SK-N-SH treated with all-trans-retinoic acid at 6 μM for 48 hours (cell line): ENCODE results near the gene SLC22A3.

Experiments
- ATAC-seq: fragments of 200-7000 bp; cut with Tn5 transposase; 3 replicates; pipeline ENCODE4 v1.9.1; 2020; ENCODE audit warnings: mild to moderate bottlenecking, moderate library complexity
- ARNTL ChIP-seq: fragments of 450-650 bp; formaldehyde crosslinking; IDR thresholded peaks from 2 replicates; pipeline ENCODE4 v1.5.0; 2020; ENCODE audit warnings: low read depth, mild to moderate bottlenecking, moderate library complexity, borderline replicate concordance
- BACH2 ChIP-seq: fragments of 250-450 bp; sonication (Bioruptor Pico); IDR thresholded peaks from 2 replicates; pipeline ENCODE4 v1.9.0; 2021; ENCODE audit warnings: mild to moderate bottlenecking, borderline replicate concordance
- CSDC2 ChIP-seq: fragments of 250-450 bp; sonication (Bioruptor Pico); IDR thresholded peaks from 2 replicates; pipeline ENCODE4 v1.5.0; 2020; ENCODE audit warnings: mild to moderate bottlenecking, moderate library complexity
- ESRRG ChIP-seq: fragments of 250-450 bp; sonication (Bioruptor Pico); IDR thresholded peaks from 2 replicates; pipeline ENCODE4 v1.6.1; 2021; ENCODE audit warnings: mild to moderate bottlenecking
- GLIS3 ChIP-seq: fragments of 250-450 bp; sonication (Bioruptor Pico); IDR thresholded peaks from 2 replicates; pipeline ENCODE4 v1.5.0; 2020; ENCODE audit warnings: mild to moderate bottlenecking, moderate library complexity
- ISL1 ChIP-seq: fragments of 250-450 bp; sonication (Bioruptor Pico); IDR thresholded peaks from 2 replicates; pipeline ENCODE4 v2.1.2; 2022; ENCODE audit warnings: mild to moderate bottlenecking, moderate library complexity
- OSR1 ChIP-seq: fragments of 250-450 bp; sonication (Bioruptor Pico); IDR thresholded peaks from 2 replicates; pipeline ENCODE4 v1.8.0; 2022; ENCODE audit warnings: moderate library complexity, mild to moderate bottlenecking, inconsistent platforms
- PPARA ChIP-seq: fragments of 250-450 bp; sonication (Bioruptor Pico); IDR thresholded peaks from 2 replicates; pipeline ENCODE4 v1.5.0; 2020; ENCODE audit warnings: mild to moderate bottlenecking, borderline replicate concordance
- RARB ChIP-seq: fragments of 250-450 bp; sonication (Bioruptor Pico); IDR thresholded peaks from 2 replicates; pipeline ENCODE4 v1.8.0; 2021; ENCODE audit warnings: mild to moderate bottlenecking, moderate library complexity
- SNAI2 ChIP-seq: fragments of 250-450 bp; sonication (Bioruptor Pico); IDR thresholded peaks from 2 replicates; pipeline ENCODE4 v1.5.0; 2020; ENCODE audit warnings: mild to moderate bottlenecking, moderate library complexity
- TCF4 ChIP-seq: fragments of 250-450 bp; sonication (Bioruptor Pico); IDR thresholded peaks from 2 replicates; pipeline ENCODE4 v1.8.0; 2021; ENCODE audit warnings: mild to moderate bottlenecking, moderate library complexity, borderline replicate concordance
- TOX ChIP-seq: fragments of 250-450 bp; sonication (Bioruptor Pico); IDR thresholded peaks from 2 replicates; pipeline ENCODE4 v1.8.0; 2021; ENCODE audit warnings: mild to moderate bottlenecking, moderate library complexity, borderline replicate concordance
- ZC3H10 ChIP-seq: fragments of 250-450 bp; sonication (Bioruptor Pico); IDR thresholded peaks from 2 replicates; pipeline ENCODE4 v1.5.1; 2021; ENCODE audit warnings: mild to moderate bottlenecking, moderate library complexity
- ZFP3 ChIP-seq: fragments of 250-450 bp; sonication (Bioruptor Pico); IDR thresholded peaks from 2 replicates; pipeline ENCODE4 v1.5.0; 2020; ENCODE audit warnings: mild to moderate bottlenecking, moderate library complexity
- ZFP30 ChIP-seq: fragments of 450-650 bp; formaldehyde crosslinking; IDR thresholded peaks from 2 replicates; pipeline ENCODE4 v1.5.0; 2022; ENCODE audit warnings: mild to moderate bottlenecking, moderate library complexity
- ZNF565 ChIP-seq: fragments of 450-650 bp; formaldehyde crosslinking; conservative IDR thresholded peaks from 2 replicates; pipeline ENCODE4 v1.5.0; 2020; ENCODE audit warnings: low read depth, mild to moderate bottlenecking, moderate library complexity
- ZNF70 ChIP-seq: fragments of 450-650 bp; formaldehyde crosslinking; IDR thresholded peaks from 2 replicates; pipeline ENCODE4 v1.5.0; 2020; ENCODE audit warnings: mild to moderate bottlenecking, moderate library complexity
- ZNF8 ChIP-seq: fragments of 450-650 bp; formaldehyde crosslinking; IDR thresholded peaks from 2 replicates; pipeline ENCODE4 v1.5.0; 2020; ENCODE audit warnings: mild to moderate bottlenecking, moderate library complexity
- TF ChIP-seq, protein P1 (sequence below): fragments of 250-450 bp; sonication (Bioruptor Pico); IDR thresholded peaks from 2 replicates; pipeline ENCODE4 v1.8.0; 2021; ENCODE audit warnings: low read depth, mild to moderate bottlenecking, moderate library complexity, borderline replicate concordance
- TF ChIP-seq, protein P2 (sequence below): fragments of 250-450 bp; sonication (Bioruptor Pico); IDR thresholded peaks from 2 replicates; pipeline ENCODE4 v1.5.1; 2021; ENCODE audit warnings: mild to moderate bottlenecking, moderate library complexity
- TF ChIP-seq, protein P3 (sequence below): fragments of 250-450 bp; sonication (Bioruptor Pico); IDR thresholded peaks from 2 replicates; pipeline ENCODE4 v1.8.0; 2020; ENCODE audit warnings: mild to moderate bottlenecking, moderate library complexity, borderline replicate concordance
- TF ChIP-seq, protein P4 (sequence below): fragments of 250-450 bp; sonication (Bioruptor Pico); IDR thresholded peaks from 2 replicates; pipeline ENCODE4 v1.5.0; 2020; ENCODE audit warnings: mild to moderate bottlenecking, moderate library complexity
- TF ChIP-seq, protein P5 (sequence below): fragments of 250-450 bp; sonication (Bioruptor Pico); IDR thresholded peaks from 2 replicates; pipeline ENCODE4 v1.5.1; 2020; ENCODE audit warnings: low read depth, mild to moderate bottlenecking, moderate library complexity

SLC22A3 gene

DNA sequence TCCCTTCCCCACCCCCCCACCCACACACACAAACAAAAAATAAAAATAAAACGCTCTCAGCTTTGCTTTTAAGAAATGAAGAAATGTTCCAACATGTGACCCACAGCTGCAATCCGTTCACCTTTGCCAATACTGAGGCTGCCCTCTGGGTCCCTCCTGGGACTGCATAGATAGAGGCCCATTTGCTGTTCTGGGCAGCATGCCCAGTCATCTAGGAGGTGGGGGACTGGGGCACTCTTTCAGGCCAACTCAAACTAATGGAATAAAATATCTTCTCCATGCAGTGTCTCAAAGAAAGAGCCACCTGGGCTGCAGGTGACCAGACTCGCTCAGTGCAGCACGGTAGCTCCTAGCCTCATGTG is 79.9 kb downstream of the SLC22A3 start:
- TF ChIP-seq, protein P1, sequence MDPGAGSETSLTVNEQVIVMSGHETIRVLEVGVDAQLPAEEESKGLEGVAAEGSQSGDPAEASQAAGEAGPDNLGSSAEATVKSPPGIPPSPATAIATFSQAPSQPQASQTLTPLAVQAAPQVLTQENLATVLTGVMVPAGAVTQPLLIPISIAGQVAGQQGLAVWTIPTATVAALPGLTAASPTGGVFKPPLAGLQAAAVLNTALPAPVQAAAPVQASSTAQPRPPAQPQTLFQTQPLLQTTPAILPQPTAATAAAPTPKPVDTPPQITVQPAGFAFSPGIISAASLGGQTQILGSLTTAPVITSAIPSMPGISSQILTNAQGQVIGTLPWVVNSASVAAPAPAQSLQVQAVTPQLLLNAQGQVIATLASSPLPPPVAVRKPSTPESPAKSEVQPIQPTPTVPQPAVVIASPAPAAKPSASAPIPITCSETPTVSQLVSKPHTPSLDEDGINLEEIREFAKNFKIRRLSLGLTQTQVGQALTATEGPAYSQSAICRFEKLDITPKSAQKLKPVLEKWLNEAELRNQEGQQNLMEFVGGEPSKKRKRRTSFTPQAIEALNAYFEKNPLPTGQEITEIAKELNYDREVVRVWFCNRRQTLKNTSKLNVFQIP (CRISPR knock-in tag) = no peak
- no peak for TF ChIP-seq ZNF70 (CRISPR knock-in tag)
- TF ChIP-seq RARB (CRISPR knock-in tag) = no peak
- no peak for ATAC-seq

DNA sequence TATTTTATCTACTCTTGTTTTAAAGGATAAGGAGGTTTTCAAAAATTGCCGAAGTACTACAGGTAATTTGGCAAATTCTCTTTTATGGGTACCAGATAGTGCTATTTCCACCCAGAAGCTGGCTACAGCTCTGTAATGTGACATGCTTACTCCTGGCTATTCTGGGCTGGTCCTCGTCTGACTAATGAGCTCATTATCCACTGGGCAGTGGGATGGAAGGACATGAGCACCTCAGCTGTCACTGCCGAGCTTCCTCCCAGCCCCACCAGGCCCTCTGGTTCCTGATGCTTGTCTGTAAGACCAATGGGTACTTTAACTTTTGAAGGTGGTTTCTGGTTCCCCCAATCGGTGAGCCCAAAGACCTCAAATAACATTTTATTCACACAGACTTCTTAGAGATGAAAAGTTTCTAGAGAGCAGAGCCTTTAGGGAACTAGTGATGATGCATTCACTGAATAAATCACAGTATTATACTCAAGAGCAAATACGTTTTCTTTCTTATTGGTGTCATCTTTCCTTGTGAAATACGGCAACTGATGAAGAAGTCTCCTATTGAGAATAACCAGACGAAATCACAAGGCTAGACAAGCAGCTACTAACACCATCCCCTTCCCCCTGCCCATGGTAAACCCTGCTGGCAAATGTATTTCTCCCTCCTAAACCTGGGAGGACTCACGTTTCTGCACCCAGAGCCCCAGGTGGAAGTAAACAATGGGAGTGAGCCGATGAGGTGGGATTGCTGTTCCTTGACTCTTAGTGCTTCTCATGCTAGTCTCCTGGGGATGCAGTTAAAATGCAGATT is 80.8 kb downstream of the SLC22A3 start:
- ATAC-seq = no peak
- TF ChIP-seq ARNTL (CRISPR knock-in tag) (no peak), RARB (CRISPR knock-in tag) (no peak), ISL1 (CRISPR knock-in tag) (no peak)

DNA sequence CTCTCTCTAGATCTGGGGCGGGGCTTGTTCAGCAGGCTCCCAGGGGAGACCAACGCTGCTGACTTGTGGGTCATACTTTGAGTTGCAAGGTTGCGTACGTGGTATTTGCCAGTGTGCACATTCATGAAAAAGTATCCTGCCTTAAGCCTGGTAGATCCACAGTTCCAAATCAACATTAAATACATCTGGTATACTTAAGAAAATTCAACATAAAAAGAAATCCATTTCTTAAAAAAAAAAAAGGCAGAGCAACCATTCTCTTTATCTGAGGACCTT is 81.4 kb downstream of the SLC22A3 start:
- ATAC-seq = no peak
- no peak for TF ChIP-seq ZNF565 (CRISPR knock-in tag)
- TF ChIP-seq SNAI2 (CRISPR knock-in tag) = no peak

DNA sequence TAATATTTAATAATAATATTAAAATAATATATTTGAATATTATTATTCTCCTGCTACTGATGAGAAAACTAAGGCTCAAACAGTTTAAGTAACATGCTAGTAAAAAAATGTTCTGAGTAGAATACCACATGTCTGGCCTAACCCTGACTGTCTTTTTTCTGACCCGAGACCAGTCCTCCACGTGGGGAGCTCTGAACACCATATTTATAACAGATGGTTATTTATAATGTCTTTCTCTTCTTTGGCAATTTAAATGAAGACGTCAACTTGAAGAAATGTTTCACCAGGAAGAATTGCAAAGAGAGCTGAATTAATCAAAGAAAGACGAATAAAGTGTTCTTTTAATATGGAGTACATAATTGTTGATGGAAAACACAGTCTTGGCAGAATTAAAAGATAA is 82.0 kb downstream of the SLC22A3 start:
- no peak for ATAC-seq
- TF ChIP-seq CSDC2 (no peak), GLIS3 (CRISPR knock-in tag) (no peak), PPARA (CRISPR knock-in tag) (no peak), OSR1 (no peak), ARNTL (CRISPR knock-in tag) (no peak), BACH2 (CRISPR knock-in tag) (no peak), ZFP3 (CRISPR knock-in tag) (no peak), ZNF70 (CRISPR knock-in tag) (no peak)
- TF ChIP-seq, protein P2, sequence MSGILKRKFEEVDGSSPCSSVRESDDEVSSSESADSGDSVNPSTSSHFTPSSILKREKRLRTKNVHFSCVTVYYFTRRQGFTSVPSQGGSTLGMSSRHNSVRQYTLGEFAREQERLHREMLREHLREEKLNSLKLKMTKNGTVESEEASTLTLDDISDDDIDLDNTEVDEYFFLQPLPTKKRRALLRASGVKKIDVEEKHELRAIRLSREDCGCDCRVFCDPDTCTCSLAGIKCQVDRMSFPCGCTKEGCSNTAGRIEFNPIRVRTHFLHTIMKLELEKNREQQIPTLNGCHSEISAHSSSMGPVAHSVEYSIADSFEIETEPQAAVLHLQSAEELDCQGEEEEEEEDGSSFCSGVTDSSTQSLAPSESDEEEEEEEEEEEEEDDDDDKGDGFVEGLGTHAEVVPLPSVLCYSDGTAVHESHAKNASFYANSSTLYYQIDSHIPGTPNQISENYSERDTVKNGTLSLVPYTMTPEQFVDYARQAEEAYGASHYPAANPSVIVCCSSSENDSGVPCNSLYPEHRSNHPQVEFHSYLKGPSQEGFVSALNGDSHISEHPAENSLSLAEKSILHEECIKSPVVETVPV (CRISPR knock-in tag) = no peak
- TF ChIP-seq, protein P3, sequence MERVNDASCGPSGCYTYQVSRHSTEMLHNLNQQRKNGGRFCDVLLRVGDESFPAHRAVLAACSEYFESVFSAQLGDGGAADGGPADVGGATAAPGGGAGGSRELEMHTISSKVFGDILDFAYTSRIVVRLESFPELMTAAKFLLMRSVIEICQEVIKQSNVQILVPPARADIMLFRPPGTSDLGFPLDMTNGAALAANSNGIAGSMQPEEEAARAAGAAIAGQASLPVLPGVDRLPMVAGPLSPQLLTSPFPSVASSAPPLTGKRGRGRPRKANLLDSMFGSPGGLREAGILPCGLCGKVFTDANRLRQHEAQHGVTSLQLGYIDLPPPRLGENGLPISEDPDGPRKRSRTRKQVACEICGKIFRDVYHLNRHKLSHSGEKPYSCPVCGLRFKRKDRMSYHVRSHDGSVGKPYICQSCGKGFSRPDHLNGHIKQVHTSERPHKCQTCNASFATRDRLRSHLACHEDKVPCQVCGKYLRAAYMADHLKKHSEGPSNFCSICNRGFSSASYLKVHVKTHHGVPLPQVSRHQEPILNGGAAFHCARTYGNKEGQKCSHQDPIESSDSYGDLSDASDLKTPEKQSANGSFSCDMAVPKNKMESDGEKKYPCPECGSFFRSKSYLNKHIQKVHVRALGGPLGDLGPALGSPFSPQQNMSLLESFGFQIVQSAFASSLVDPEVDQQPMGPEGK (CRISPR knock-in tag) = no peak

DNA sequence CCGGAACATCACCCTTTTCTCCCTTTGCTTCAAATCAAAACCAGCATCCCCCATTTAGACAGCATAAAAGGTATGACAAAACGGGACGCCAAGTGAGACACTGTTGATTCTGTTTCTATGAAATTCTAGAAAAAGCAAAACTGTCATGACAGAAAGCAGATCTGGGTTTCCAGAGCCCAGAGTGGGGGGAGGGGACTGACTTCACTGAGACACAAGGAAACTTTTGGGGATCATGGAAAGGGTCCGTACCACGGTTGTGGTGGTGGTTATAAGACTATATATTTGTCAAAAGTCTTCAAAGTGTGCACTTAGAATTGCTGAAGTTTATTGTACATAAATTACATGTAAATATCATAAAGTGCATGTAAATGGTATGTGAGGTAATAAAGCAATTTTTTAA is 82.6 kb downstream of the SLC22A3 start:
- ATAC-seq = no peak
- TF ChIP-seq, protein P4, sequence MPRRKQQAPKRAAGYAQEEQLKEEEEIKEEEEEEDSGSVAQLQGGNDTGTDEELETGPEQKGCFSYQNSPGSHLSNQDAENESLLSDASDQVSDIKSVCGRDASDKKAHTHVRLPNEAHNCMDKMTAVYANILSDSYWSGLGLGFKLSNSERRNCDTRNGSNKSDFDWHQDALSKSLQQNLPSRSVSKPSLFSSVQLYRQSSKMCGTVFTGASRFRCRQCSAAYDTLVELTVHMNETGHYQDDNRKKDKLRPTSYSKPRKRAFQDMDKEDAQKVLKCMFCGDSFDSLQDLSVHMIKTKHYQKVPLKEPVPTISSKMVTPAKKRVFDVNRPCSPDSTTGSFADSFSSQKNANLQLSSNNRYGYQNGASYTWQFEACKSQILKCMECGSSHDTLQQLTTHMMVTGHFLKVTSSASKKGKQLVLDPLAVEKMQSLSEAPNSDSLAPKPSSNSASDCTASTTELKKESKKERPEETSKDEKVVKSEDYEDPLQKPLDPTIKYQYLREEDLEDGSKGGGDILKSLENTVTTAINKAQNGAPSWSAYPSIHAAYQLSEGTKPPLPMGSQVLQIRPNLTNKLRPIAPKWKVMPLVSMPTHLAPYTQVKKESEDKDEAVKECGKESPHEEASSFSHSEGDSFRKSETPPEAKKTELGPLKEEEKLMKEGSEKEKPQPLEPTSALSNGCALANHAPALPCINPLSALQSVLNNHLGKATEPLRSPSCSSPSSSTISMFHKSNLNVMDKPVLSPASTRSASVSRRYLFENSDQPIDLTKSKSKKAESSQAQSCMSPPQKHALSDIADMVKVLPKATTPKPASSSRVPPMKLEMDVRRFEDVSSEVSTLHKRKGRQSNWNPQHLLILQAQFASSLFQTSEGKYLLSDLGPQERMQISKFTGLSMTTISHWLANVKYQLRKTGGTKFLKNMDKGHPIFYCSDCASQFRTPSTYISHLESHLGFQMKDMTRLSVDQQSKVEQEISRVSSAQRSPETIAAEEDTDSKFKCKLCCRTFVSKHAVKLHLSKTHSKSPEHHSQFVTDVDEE (CRISPR knock-in tag) = no peak
- TF ChIP-seq ZNF8 (CRISPR knock-in tag) (no peak), ZC3H10 (CRISPR knock-in tag) (no peak), ZFP30 (no peak), ARNTL (CRISPR knock-in tag) (no peak), TCF4 (CRISPR knock-in tag) (no peak), GLIS3 (CRISPR knock-in tag) (no peak), SNAI2 (CRISPR knock-in tag) (no peak), ZNF565 (CRISPR knock-in tag) (no peak), TOX (CRISPR knock-in tag) (no peak), ESRRG (no peak), PPARA (CRISPR knock-in tag) (no peak), CSDC2 (no peak)
- TF ChIP-seq, protein P5, sequence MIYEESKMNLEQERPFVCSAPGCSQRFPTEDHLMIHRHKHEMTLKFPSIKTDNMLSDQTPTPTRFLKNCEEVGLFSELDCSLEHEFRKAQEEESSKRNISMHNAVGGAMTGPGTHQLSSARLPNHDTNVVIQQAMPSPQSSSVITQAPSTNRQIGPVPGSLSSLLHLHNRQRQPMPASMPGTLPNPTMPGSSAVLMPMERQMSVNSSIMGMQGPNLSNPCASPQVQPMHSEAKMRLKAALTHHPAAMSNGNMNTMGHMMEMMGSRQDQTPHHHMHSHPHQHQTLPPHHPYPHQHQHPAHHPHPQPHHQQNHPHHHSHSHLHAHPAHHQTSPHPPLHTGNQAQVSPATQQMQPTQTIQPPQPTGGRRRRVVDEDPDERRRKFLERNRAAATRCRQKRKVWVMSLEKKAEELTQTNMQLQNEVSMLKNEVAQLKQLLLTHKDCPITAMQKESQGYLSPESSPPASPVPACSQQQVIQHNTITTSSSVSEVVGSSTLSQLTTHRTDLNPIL (CRISPR knock-in tag) = no peak
- TF ChIP-seq, protein P2 (CRISPR knock-in tag) = no peak
